Measurements from ENCODE around the gene SETD5. TPM values are rescaled to one million over a fixed set of nuclear protein-coding genes. Genes with fewer than 3 reads are reported as not detected.

The SETD5 gene
- total RNA-seq, 1 donor: 140 TPM

GRCh38 chr3:9388142-9388541, 9.3 kb upstream of the SETD5 start:
- H3K4me3 ChIP-seq (ENCODE audit: low read depth, low read length): no peak overlapping the region
- DNase-seq (ENCODE audit: low read depth): no peak
- TF ChIP-seq CTCF (IDR thresholded peaks at IDR 0.05; ENCODE audit: insufficient read depth, low read depth, low read length): no peak

DNA sequence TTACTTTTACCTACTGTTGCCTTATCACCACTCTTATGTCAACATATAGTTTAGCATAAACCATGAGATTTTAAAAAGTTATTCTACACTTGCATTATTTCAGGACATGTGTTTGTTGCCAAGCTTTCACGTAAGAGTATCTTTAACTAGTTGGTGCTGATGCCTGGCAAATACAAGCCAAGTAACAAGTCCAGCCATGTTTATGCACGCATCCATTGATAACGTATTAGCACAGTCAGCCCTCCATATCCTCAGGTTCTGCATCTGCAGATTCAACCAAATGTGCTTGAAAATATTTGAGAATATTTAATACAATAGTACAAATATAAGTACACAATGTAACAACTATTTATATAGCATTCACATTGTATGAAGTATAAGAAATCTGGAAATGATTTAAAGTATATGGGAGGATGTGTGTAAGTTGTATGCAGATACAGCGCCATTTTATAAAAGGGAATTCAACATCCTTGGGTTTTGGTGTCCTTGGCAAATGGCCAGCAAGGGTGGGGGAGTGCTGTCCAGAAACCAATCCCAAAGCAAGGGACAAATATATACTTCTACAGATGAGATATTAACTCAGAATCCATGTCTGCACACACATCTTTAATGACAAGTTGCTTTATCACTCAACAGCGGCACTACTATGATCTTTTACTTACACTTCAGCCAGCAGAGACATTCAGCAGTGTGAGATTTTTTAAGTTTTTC, 8.7 kb upstream of the SETD5 start:
- no peak overlapping the region for H3K4me3 ChIP-seq (ENCODE audit: low read depth, low read length)
- no peak for TF ChIP-seq CTCF (IDR thresholded peaks at IDR 0.05; ENCODE audit: insufficient read depth, low read depth, low read length)
- no peak for DNase-seq (ENCODE audit: low read depth)

DNA sequence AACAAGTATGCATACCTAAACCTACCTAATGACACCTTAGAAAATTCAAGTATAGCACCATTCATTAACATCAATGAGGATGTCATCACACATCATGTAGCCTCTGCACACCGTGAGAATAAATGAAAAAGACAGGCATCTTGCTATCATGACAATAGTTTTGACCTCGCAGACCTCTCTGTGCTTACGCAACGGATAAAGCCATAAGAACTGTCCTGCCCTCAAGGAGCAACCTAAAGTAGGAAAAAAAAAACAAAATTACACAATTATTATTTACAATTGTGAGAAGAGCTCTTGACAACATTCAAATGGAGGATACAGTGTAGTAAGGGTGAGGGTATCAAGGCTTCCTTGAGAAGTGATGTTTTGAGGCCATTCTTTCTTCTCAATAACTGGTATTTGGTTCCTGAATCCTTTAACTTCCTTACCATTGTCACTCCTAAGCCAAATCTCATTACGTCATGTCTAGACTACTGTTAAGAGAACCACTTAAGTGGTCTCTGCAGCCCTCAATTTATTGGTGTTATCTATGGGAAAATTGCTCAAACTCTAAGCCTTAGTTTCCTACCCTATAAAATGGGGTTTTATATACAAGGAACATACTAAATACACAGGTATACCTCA, 7.0 kb upstream of the SETD5 start:
- TF ChIP-seq CTCF (IDR thresholded peaks at IDR 0.05; ENCODE audit: insufficient read depth, low read depth, low read length): no peak
- no peak overlapping the region for H3K4me3 ChIP-seq (ENCODE audit: low read depth, low read length)
- DNase-seq (ENCODE audit: low read depth): no peak

DNA sequence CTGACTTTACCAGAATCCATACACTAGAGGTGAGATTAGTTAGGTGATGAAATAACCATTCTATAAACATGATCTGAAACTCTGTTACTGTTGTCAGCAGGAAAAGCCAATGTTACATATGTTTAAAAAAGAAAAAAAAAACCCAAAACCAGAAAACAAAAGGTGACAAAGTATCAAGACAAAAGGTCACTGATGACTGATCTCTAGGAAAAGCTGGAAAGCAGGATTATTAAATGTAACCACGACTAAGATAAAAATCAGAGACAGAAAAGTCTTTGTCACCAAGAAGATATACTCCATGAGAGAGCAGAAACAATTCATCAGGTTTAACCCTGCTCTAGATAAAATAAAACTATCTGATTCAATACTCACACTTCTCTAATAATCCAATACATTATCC, 5.4 kb upstream of the SETD5 start:
- DNase-seq (ENCODE audit: low read depth): no peak
- no peak overlapping the region for H3K4me3 ChIP-seq (ENCODE audit: low read depth, low read length)
- TF ChIP-seq CTCF (IDR thresholded peaks at IDR 0.05; ENCODE audit: insufficient read depth, low read depth, low read length): no peak

GRCh38 chr3:9395570-9396300, 1.7 kb upstream of the SETD5 start:
- no peak for DNase-seq (ENCODE audit: low read depth)
- TF ChIP-seq CTCF (IDR thresholded peaks at IDR 0.05; ENCODE audit: insufficient read depth, low read depth, low read length): no peak
- peak overlapping the region; percentile 81 for H3K4me3 ChIP-seq (ENCODE audit: low read depth, low read length)

DNA sequence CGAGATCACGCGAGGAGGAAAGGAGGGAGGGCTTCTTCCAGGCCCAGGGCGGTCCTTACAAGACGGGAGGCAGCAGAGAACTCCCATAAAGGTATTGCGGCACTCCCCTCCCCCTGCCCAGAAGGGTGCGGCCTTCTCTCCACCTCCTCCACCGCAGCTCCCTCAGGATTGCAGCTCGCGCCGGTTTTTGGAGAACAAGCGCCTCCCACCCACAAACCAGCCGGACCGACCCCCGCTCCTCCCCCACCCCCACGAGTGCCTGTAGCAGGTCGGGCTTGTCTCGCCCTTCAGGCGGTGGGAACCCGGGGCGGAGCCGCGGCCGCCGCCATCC, 1.1 kb upstream of the SETD5 start:
- H3K4me3 ChIP-seq (ENCODE audit: low read depth, low read length): peak overlapping the region; percentile 81
- DNase-seq (ENCODE audit: low read depth): peak; percentile 99
- no peak for TF ChIP-seq CTCF (IDR thresholded peaks at IDR 0.05; ENCODE audit: insufficient read depth, low read depth, low read length)
